Endothelial cell (in vitro differentiated cells): Measurements from ENCODE around the gene RAB17. TPM values are rescaled to one million over a fixed set of nuclear protein-coding genes. Genes with fewer than 3 reads are reported as not detected.

Experiments
- DNase-seq: peaks from one replicate; pipeline ENCODE4 v3.0.0; 2021; ENCODE audit warnings: low spot score
- H3K27ac Mint-ChIP-seq: one replicate; pipeline ENCODE4 v1.8.0; 2021; ENCODE audit warnings: mixed read lengths, inconsistent platforms; ENCODE audit not compliant: unreplicated experiment
- H3K27me3 Mint-ChIP-seq: one replicate; pipeline ENCODE4 v1.8.0; 2021; ENCODE audit warnings: mild to moderate bottlenecking, moderate library complexity, mixed read lengths, inconsistent platforms; ENCODE audit not compliant: unreplicated experiment
- H3K36me3 Mint-ChIP-seq: one replicate; pipeline ENCODE4 v1.8.0; 2021; ENCODE audit warnings: mild to moderate bottlenecking, low read depth, mixed read lengths, inconsistent platforms; ENCODE audit not compliant: unreplicated experiment
- H3K4me1 Mint-ChIP-seq: one replicate; pipeline ENCODE4 v1.8.0; 2021; ENCODE audit warnings: mild to moderate bottlenecking, mixed read lengths, inconsistent platforms; ENCODE audit not compliant: unreplicated experiment
- H3K4me3 Mint-ChIP-seq: one replicate; pipeline ENCODE4 v1.8.0; 2021; ENCODE audit warnings: mild to moderate bottlenecking, mixed read lengths, inconsistent platforms; ENCODE audit not compliant: unreplicated experiment
- H3K9me3 Mint-ChIP-seq: one replicate; pipeline ENCODE4 v1.8.0; 2021; ENCODE audit warnings: mixed read lengths, inconsistent platforms; ENCODE audit not compliant: unreplicated experiment
- total RNA-seq: library from RNA; stranded (reverse); fragmentation: NEBNext Ultra II Directional; extraction: Animal tissue kit (Norgen Biotek cat#: 25700); gene quantifications from one replicate; pipeline ENCODE4 v1.2.1, GENCODE V29; 2021; ENCODE audit not compliant: unreplicated experiment
- TF ChIP-seq, protein P1 (sequence below): fragments of 200-600 bp; sonication (generic); IDR thresholded peaks from one replicate; pipeline ENCODE4 v1.5.0; 2021; ENCODE audit warnings: antibody characterized with exemption; ENCODE audit not compliant: unreplicated experiment

Gene RAB17
- total RNA-seq, 1 donor from 2014 or later, result 1.5 TPM

DNA sequence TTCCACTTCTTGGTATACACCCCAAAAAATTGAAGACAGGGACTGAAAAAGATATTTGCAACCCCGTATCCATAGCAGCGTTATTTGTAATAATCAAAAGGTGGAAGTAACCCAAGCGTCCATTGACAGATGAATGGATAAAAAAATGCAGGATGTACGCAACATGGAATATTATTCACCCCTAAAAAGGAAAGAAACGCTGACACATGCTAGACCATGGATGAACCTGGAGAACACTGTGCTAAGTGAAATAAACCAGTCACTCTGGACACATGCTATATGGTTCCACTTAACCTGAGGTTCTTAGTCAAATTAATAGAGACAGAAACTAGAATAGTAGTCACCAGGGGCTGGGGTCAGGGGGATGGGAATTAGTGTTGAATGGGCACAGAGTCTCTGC lies 62.8 kb downstream of the RAB17 start:
- H3K4me3 Mint-ChIP-seq, result no peak overlapping the region
- H3K9me3 Mint-ChIP-seq, result peaks cover 4% of the 10 kb centered on the region
- H3K27ac Mint-ChIP-seq, result no peak overlapping the region
- no peaks in the 10 kb centered on the region for H3K36me3 Mint-ChIP-seq
- peaks cover 26% of the 10 kb centered on the region for H3K4me1 Mint-ChIP-seq
- no peak for DNase-seq
- H3K27me3 Mint-ChIP-seq, result no peaks in the 10 kb centered on the region
- TF ChIP-seq, protein P1, sequence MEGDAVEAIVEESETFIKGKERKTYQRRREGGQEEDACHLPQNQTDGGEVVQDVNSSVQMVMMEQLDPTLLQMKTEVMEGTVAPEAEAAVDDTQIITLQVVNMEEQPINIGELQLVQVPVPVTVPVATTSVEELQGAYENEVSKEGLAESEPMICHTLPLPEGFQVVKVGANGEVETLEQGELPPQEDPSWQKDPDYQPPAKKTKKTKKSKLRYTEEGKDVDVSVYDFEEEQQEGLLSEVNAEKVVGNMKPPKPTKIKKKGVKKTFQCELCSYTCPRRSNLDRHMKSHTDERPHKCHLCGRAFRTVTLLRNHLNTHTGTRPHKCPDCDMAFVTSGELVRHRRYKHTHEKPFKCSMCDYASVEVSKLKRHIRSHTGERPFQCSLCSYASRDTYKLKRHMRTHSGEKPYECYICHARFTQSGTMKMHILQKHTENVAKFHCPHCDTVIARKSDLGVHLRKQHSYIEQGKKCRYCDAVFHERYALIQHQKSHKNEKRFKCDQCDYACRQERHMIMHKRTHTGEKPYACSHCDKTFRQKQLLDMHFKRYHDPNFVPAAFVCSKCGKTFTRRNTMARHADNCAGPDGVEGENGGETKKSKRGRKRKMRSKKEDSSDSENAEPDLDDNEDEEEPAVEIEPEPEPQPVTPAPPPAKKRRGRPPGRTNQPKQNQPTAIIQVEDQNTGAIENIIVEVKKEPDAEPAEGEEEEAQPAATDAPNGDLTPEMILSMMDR, result no peak

DNA sequence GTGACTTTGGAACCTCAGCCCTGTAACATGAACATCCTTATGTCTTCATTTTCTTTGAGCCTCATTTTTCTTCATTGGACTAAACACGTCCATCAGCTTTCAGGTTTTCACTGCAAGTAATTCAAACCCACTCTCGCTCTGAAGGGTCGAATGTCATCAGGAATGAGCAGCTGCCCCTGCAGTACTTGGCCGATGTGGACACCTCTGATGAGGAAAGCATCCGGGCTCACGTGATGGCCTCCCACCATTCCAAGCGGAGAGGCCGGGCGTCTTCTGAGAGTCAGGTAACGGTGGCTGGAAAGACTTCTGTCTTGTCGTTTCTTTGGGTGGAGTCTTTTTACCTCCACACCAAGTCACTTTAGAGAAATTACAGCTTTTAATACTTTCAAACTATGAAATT lies 63.3 kb downstream of the RAB17 start:
- Mint-ChIP-seq H3K9me3 (peaks cover 4% of the 10 kb centered on the region), H3K4me1 (peaks cover 20% of the 10 kb centered on the region), H3K27ac (no peak overlapping the region), H3K27me3 (no peaks in the 10 kb centered on the region), H3K4me3 (no peak overlapping the region), H3K36me3 (no peaks in the 10 kb centered on the region)
- TF ChIP-seq, protein P1, result no peak
- no peak for DNase-seq

DNA sequence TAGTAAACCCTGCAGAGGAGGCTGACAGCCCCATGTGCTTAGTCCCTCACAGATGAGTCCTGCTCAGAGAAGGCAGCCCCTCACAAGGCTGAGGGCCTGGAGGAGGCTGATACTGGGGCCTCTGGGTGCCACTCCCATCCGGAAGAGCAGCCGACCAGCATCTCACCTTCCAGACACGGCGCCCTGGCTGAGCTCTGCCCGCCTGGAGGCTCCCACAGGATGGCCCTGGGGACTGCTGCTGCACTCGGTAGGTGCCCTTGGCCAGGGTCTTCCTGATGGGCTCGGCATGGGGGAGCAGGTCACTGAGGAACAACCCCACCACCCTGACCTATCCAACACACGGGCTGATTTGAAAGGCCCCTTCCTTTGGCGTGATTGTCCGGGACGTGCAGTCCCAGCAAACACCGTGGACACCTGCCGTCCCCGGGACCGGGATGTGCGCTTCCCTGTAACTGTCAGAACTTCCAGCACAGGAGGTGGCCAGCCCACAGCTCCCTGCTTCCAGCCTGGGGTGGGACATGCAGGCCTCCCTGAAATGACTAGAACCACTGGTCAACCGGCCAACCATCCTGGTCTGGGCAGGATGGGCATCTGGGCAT lies 64.9 kb downstream of the RAB17 start:
- no peak for DNase-seq
- peaks cover 3% of the 10 kb centered on the region for H3K36me3 Mint-ChIP-seq
- TF ChIP-seq, protein P1, result no peak
- H3K4me3 Mint-ChIP-seq, result no peak overlapping the region
- H3K4me1 Mint-ChIP-seq, result peaks cover 6% of the 10 kb centered on the region
- peaks cover 4% of the 10 kb centered on the region for H3K9me3 Mint-ChIP-seq
- H3K27ac Mint-ChIP-seq, result no peak overlapping the region
- no peaks in the 10 kb centered on the region for H3K27me3 Mint-ChIP-seq

DNA sequence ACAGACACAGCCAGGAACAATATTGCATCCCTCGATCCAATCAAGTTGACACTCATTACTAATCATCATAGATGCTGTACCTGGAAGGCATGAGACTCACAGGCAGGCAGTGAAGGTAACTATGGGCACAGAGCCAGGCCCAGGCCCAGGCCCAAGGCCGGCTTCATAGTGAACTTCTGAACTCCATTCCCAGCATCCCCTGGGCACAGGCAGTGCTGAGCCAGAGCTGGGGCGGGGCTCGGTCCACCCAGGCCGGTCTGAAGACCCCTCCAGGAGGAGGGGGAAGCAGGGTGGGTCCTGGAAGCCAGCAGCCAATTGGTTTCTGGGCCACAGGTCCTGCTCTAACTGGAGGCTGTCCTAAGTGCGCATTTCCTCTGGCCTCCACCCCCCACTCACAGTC lies 65.9 kb downstream of the RAB17 start:
- peaks cover 4% of the 10 kb centered on the region for H3K9me3 Mint-ChIP-seq
- no peak for DNase-seq
- H3K36me3 Mint-ChIP-seq, result peaks cover 4% of the 10 kb centered on the region
- H3K4me3 Mint-ChIP-seq, result no peak overlapping the region
- H3K27me3 Mint-ChIP-seq, result no peaks in the 10 kb centered on the region
- H3K27ac Mint-ChIP-seq, result no peak overlapping the region
- TF ChIP-seq, protein P1, result no peak
- no peaks in the 10 kb centered on the region for H3K4me1 Mint-ChIP-seq

Other genes starting within 250 kb of the RAB17 start
- gene COL6A3, start 176.6 kb downstream of the RAB17 start, total RNA-seq, result 1.6 TPM
- gene MLPH, start 103.5 kb downstream of the RAB17 start, total RNA-seq, result 0.36 TPM
- not detected for gene PRLH, start 24.2 kb downstream of the RAB17 start, total RNA-seq
- gene LRRFIP1, start 36.9 kb upstream of the RAB17 start, total RNA-seq, result 105 TPM
- gene RBM44, start 208.0 kb upstream of the RAB17 start, total RNA-seq, result 0.44 TPM